CD8-positive, alpha-beta memory T cell (primary cell): ENCODE results near the gene STOML3. TPM values are rescaled to one million over a fixed set of nuclear protein-coding genes. Genes with fewer than 3 reads are reported as not detected.

Source experiments
- CTCF ChIA-PET: fragments of 350-600 bp; sonication (Branson Sonifier 250); formaldehyde crosslinking; loops from one replicate; lab custom pipeline; 2021; ENCODE audit warnings: antibody characterized with exemption; lab: Charles Lee
- POLR2A ChIA-PET: fragments of 350-600 bp; sonication (Branson Sonifier 250); formaldehyde crosslinking; loops from one replicate; lab custom pipeline; 2021; ENCODE audit warnings: antibody characterized with exemption; lab: Charles Lee
- DNase-seq, 5 donors: peaks; one replicate each; pipeline versions ENCODE4 v3.0.0 to v3.0.0-alpha.2; 2020 to 2022; ENCODE audit warnings: mixed read lengths in 1 of 5
- H3K27ac ChIP-seq: one replicate; pipeline ENCODE4 v1.7.0; 2013; ENCODE audit warnings: low read depth, mild to moderate bottlenecking, low read length, moderate library complexity
- H3K27me3 ChIP-seq: 2 replicates; pipeline ENCODE4 v1.7.0; 2013; ENCODE audit warnings: low read length, mild to moderate bottlenecking; ENCODE audit not compliant: insufficient read depth, poor library complexity, severe bottlenecking
- H3K36me3 ChIP-seq: 2 replicates; pipeline ENCODE4 v1.7.0; 2013; ENCODE audit warnings: mild to moderate bottlenecking, low read length, moderate library complexity; ENCODE audit not compliant: insufficient read depth
- H3K4me1 ChIP-seq: 2 replicates; pipeline ENCODE4 v1.7.0; 2013; ENCODE audit warnings: mild to moderate bottlenecking, low read length, moderate library complexity; ENCODE audit not compliant: insufficient read depth
- H3K4me3 ChIP-seq: 2 replicates; pipeline ENCODE4 v1.7.0; 2013; ENCODE audit warnings: mild to moderate bottlenecking, low read length
- H3K9me3 ChIP-seq: 2 replicates; pipeline ENCODE4 v1.7.0; 2013; ENCODE audit warnings: mild to moderate bottlenecking, low read length
- H3K27ac Mint-ChIP-seq, 8 donors: one replicate each; pipeline ENCODE4 v1.8.0; 2020 to 2021; ENCODE audit warnings: mixed read lengths in 8 of 8, mild to moderate bottlenecking in 6 of 8, inconsistent platforms in 3 of 8, moderate library complexity in 3 of 8
- H3K27me3 Mint-ChIP-seq, 2 donors: one replicate each; pipeline ENCODE4 v1.8.0; 2020 to 2021; ENCODE audit warnings: mixed read lengths in 2 of 2, mild to moderate bottlenecking in 1 of 2, moderate library complexity in 1 of 2
- H3K36me3 Mint-ChIP-seq, 3 donors: one replicate each; pipeline ENCODE4 v1.8.0; 2020 to 2021; ENCODE audit warnings: mixed read lengths in 3 of 3, inconsistent platforms in 1 of 3, mild to moderate bottlenecking in 1 of 3
- H3K4me1 Mint-ChIP-seq, 3 donors: one replicate each; pipeline ENCODE4 v1.8.0; 2020 to 2021; ENCODE audit warnings: mixed read lengths in 3 of 3, inconsistent platforms in 1 of 3, mild to moderate bottlenecking in 1 of 3
- H3K4me3 Mint-ChIP-seq, 7 donors: one replicate each; pipeline ENCODE4 v1.8.0; 2020 to 2021; ENCODE audit warnings: mixed read lengths in 7 of 7, mild to moderate bottlenecking in 6 of 7, moderate library complexity in 4 of 7, inconsistent platforms in 2 of 7
- H3K9me3 Mint-ChIP-seq, 5 donors: one replicate each; pipeline ENCODE4 v1.8.0; 2020 to 2022; ENCODE audit warnings: mixed read lengths in 5 of 5, mild to moderate bottlenecking in 3 of 5, moderate library complexity in 2 of 5, inconsistent platforms in 1 of 5
- polyA plus RNA-seq: library from polyadenylated mRNA; unstranded; fragments of 300-500 nt; fragmentation: Illumina TruSeq; gene quantifications from one replicate; pipeline ENCODE4 v1.2.3, GENCODE V29; 2021
- total RNA-seq, 2 experiments: library from RNA; stranded (reverse); gene quantifications; one replicate each; pipeline ENCODE4 v1.2.3, GENCODE V29; 2021

The STOML3 gene
- total and polyA plus RNA-seq, 3 experiments from 2014 or later = not detected

- H3K27me3 ChIP-seq = no peaks in the 10 kb centered on the region
- POLR2A ChIA-PET = no interaction called here
- Mint-ChIP-seq H3K27me3 (peaks cover 0 to 24% of the 10 kb centered on the region in 2 donors), H3K4me3 (no peak overlapping the region), H3K4me1 (no peaks in the 10 kb centered on the region), H3K9me3 (peaks cover 4 to 16% (median 9%) of the 10 kb centered on the region in 5 donors), H3K27ac (no peak overlapping the region), H3K36me3 (peaks cover 0 to 4% (median 0%) of the 10 kb centered on the region in 3 donors)
- no peak overlapping the region for H3K27ac ChIP-seq
- CTCF ChIA-PET = no interaction called here
- no peak overlapping the region for H3K4me3 ChIP-seq
- no peak for DNase-seq
- no peaks in the 10 kb centered on the region for H3K9me3 ChIP-seq
- H3K4me1 ChIP-seq = no peaks in the 10 kb centered on the region
- no peaks in the 10 kb centered on the region for H3K36me3 ChIP-seq
Observed at GRCh38 chr13:38980750-38981078, 9.9 kb downstream of the STOML3 start.

GRCh38 chr13:38979891-38980749 is 10.5 kb downstream of the STOML3 start:
- no peaks in the 10 kb centered on the region for H3K4me1 ChIP-seq
- Mint-ChIP-seq H3K4me1 (no peaks in the 10 kb centered on the region), H3K4me3 (no peak overlapping the region), H3K27me3 (peaks cover 0 to 24% of the 10 kb centered on the region in 2 donors), H3K27ac (no peak overlapping the region), H3K9me3 (peaks cover 4 to 16% (median 9%) of the 10 kb centered on the region in 5 donors), H3K36me3 (peaks cover 0 to 4% (median 0%) of the 10 kb centered on the region in 3 donors)
- no peak overlapping the region for H3K27ac ChIP-seq
- no peaks in the 10 kb centered on the region for H3K36me3 ChIP-seq
- CTCF ChIA-PET = no interaction called here
- no peaks in the 10 kb centered on the region for H3K9me3 ChIP-seq
- H3K27me3 ChIP-seq = no peaks in the 10 kb centered on the region
- no peak for DNase-seq
- H3K4me3 ChIP-seq = no peak overlapping the region
- POLR2A ChIA-PET = no interaction called here

- no peak overlapping the region for H3K27ac ChIP-seq
- no peak overlapping the region for H3K4me3 Mint-ChIP-seq
- no peak overlapping the region for H3K4me3 ChIP-seq
- CTCF ChIA-PET = interaction anchor here (1.4 kb wide), 1 partner anchor 641 kb away, joined by 5 read pairs; no protein-coding TSS in a partner anchor
- no peaks in the 10 kb centered on the region for H3K27me3 ChIP-seq
- no peaks in the 10 kb centered on the region for H3K36me3 ChIP-seq
- POLR2A ChIA-PET = no interaction called here
- H3K36me3 Mint-ChIP-seq = no peaks in the 10 kb centered on the region
- no peaks in the 10 kb centered on the region for H3K4me1 ChIP-seq
- no peaks in the 10 kb centered on the region for H3K4me1 Mint-ChIP-seq
- H3K27me3 Mint-ChIP-seq = peaks cover 0 to 5% of the 10 kb centered on the region in 2 donors
- no peaks in the 10 kb centered on the region for H3K9me3 ChIP-seq
- H3K27ac Mint-ChIP-seq = no peak overlapping the region
- no peaks in the 10 kb centered on the region for H3K9me3 Mint-ChIP-seq
- no peak for DNase-seq
Observed at GRCh38 chr13:38970380-38971051, 20.1 kb downstream of the STOML3 start.

- Mint-ChIP-seq H3K4me1 (no peaks in the 10 kb centered on the region), H3K4me3 (no peak overlapping the region), H3K9me3 (no peaks in the 10 kb centered on the region), H3K27ac (no peak overlapping the region), H3K36me3 (no peaks in the 10 kb centered on the region), H3K27me3 (peaks cover 2 to 10% of the 10 kb centered on the region in 2 donors)
- CTCF ChIA-PET = interaction anchor here (1.4 kb wide), 1 partner anchor 643 kb away, joined by 5 read pairs; no protein-coding TSS in a partner anchor
- POLR2A ChIA-PET = no interaction called here
- H3K36me3 ChIP-seq = no peaks in the 10 kb centered on the region
- H3K27ac ChIP-seq = no peak overlapping the region
- no peak for DNase-seq
- H3K4me3 ChIP-seq = no peak overlapping the region
- H3K27me3 ChIP-seq = no peaks in the 10 kb centered on the region
- H3K9me3 ChIP-seq = no peaks in the 10 kb centered on the region
- no peaks in the 10 kb centered on the region for H3K4me1 ChIP-seq
Observed at GRCh38 chr13:38969187-38969586, 21.4 kb downstream of the STOML3 start.

GRCh38 chr13:38967446-38967845 is 23.2 kb downstream of the STOML3 start:
- Histone ChIP-seq H3K27me3 (no peaks in the 10 kb centered on the region), H3K9me3 (no peaks in the 10 kb centered on the region), H3K27ac (no peak overlapping the region), H3K36me3 (no peaks in the 10 kb centered on the region), H3K4me3 (no peak overlapping the region), H3K4me1 (no peaks in the 10 kb centered on the region)
- H3K27ac Mint-ChIP-seq = no peak overlapping the region
- ChIA-PET POLR2A (no interaction called here), CTCF (no interaction called here)
- no peak for DNase-seq
- no peaks in the 10 kb centered on the region for H3K9me3 Mint-ChIP-seq
- no peaks in the 10 kb centered on the region for H3K4me1 Mint-ChIP-seq
- H3K4me3 Mint-ChIP-seq = no peak overlapping the region
- peaks cover 2 to 10% of the 10 kb centered on the region in 2 donors for H3K27me3 Mint-ChIP-seq
- H3K36me3 Mint-ChIP-seq = no peaks in the 10 kb centered on the region

- Histone ChIP-seq H3K27ac (no peak overlapping the region), H3K9me3 (no peaks in the 10 kb centered on the region), H3K27me3 (no peaks in the 10 kb centered on the region), H3K4me1 (no peaks in the 10 kb centered on the region), H3K4me3 (no peak overlapping the region), H3K36me3 (no peaks in the 10 kb centered on the region)
- no peak for DNase-seq
- POLR2A ChIA-PET = no interaction called here
- H3K4me3 Mint-ChIP-seq = no peak overlapping the region
- no peaks in the 10 kb centered on the region for H3K36me3 Mint-ChIP-seq
- CTCF ChIA-PET = no interaction called here
- peaks cover 6 to 16% of the 10 kb centered on the region in 2 donors for H3K27me3 Mint-ChIP-seq
- H3K4me1 Mint-ChIP-seq = no peaks in the 10 kb centered on the region
- H3K27ac Mint-ChIP-seq = no peak overlapping the region
- peaks cover 0 to 5% (median 0%) of the 10 kb centered on the region in 5 donors for H3K9me3 Mint-ChIP-seq
Observed at GRCh38 chr13:38965281-38965680, 25.4 kb downstream of the STOML3 start.

GRCh38 chr13:38960175-38960574 is 30.5 kb downstream of the STOML3 start:
- H3K4me3 Mint-ChIP-seq = no peak overlapping the region
- H3K36me3 Mint-ChIP-seq = no peaks in the 10 kb centered on the region
- no peaks in the 10 kb centered on the region for H3K36me3 ChIP-seq

More at GRCh38 chr13:38960175-38960574, 30.5 kb downstream of the STOML3 start:
- Mint-ChIP-seq H3K4me1 (no peaks in the 10 kb centered on the region), H3K27me3 (peaks cover 6 to 13% of the 10 kb centered on the region in 2 donors), H3K27ac (no peak overlapping the region), H3K9me3 (peaks cover 0 to 11% (median 3%) of the 10 kb centered on the region in 5 donors)
- ChIA-PET POLR2A (no interaction called here), CTCF (no interaction called here)
- Histone ChIP-seq H3K4me1 (no peaks in the 10 kb centered on the region), H3K9me3 (no peaks in the 10 kb centered on the region), H3K4me3 (no peak overlapping the region), H3K27ac (no peak overlapping the region), H3K27me3 (no peaks in the 10 kb centered on the region)
- no peak for DNase-seq
